ENCODE results near the gene NAALADL1.

GRCh38 chr11:65072631-65072966 is 14.2 kb upstream of the NAALADL1 start:
- TF ChIP-seq NANOG (IDR thresholded peaks at IDR 0.05; ENCODE audit: borderline replicate concordance) = no peak
- no peak for TF ChIP-seq CTCF (conservative IDR thresholded peaks at IDR 0.05; ENCODE audit: low read depth in 2 of 2)
- TF ChIP-seq REST (IDR thresholded peaks at IDR 0.05; ENCODE audit: unreplicated experiment) = no peak
- no peak for TF ChIP-seq EZH2 (IDR thresholded peaks at IDR 0.05; ENCODE audit: low read depth, unreplicated experiment)
- TF ChIP-seq POLR2AphosphoS5 (IDR thresholded peaks at IDR 0.05; ENCODE audit: low read depth) = no peak
- no peak for TF ChIP-seq STAT1 (IDR thresholded peaks at IDR 0.05; ENCODE audit: unreplicated experiment)
- no peak for TF ChIP-seq JUNB (IDR thresholded peaks at IDR 0.05; ENCODE audit: unreplicated experiment)
